Fibroblast of mammary gland (primary cell): ENCODE measurements around the gene GPR65.

Experiments
- DNase-seq: peaks from one replicate; pipeline ENCODE4 v3.0.0-alpha.2; 2010; ENCODE audit warnings: low read depth
- H3K4me3 ChIP-seq: 2 replicates; pipeline ENCODE4 v1.5.1; 2011; ENCODE audit warnings: low read depth, mild to moderate bottlenecking, low read length, moderate library complexity; ENCODE audit not compliant: control insufficient read depth
- TF ChIP-seq, protein P1 (sequence below): conservative IDR thresholded peaks from 2 replicates; pipeline ENCODE4 v1.5.1; 2011; ENCODE audit warnings: low read depth, low read length, inconsistent platforms; ENCODE audit not compliant: control insufficient read depth, insufficient read depth

Gene GPR65, protein sequence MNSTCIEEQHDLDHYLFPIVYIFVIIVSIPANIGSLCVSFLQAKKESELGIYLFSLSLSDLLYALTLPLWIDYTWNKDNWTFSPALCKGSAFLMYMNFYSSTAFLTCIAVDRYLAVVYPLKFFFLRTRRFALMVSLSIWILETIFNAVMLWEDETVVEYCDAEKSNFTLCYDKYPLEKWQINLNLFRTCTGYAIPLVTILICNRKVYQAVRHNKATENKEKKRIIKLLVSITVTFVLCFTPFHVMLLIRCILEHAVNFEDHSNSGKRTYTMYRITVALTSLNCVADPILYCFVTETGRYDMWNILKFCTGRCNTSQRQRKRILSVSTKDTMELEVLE

DNA sequence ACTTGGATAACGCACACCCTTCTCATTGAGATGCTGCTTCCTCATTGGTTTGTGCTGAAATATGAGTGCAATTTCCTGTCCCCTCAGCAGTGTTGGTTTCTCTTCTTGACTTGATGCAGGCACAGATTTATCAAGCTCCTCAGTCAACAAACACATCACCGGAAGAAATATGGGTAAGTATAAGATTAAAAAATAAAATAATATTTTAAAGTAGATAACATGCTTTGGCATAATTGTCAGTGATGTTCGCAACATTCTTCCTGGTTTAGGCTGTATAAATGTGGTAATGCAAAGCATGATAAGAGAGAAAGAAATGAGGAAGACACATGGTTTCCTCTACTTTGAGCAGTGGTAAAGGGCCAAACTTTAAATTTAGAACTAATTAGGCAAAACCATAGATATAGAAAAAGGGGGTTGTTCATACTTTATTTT lies at the start of gene GPR65:
Gene GPR65, plus strand, starts transcription at position 86 of the 432 bp plus-strand sequence. CDS start 5,713 bp downstream, outside the sequence.
- DNase-seq: peak; percentile 2
- TF ChIP-seq, protein P1, sequence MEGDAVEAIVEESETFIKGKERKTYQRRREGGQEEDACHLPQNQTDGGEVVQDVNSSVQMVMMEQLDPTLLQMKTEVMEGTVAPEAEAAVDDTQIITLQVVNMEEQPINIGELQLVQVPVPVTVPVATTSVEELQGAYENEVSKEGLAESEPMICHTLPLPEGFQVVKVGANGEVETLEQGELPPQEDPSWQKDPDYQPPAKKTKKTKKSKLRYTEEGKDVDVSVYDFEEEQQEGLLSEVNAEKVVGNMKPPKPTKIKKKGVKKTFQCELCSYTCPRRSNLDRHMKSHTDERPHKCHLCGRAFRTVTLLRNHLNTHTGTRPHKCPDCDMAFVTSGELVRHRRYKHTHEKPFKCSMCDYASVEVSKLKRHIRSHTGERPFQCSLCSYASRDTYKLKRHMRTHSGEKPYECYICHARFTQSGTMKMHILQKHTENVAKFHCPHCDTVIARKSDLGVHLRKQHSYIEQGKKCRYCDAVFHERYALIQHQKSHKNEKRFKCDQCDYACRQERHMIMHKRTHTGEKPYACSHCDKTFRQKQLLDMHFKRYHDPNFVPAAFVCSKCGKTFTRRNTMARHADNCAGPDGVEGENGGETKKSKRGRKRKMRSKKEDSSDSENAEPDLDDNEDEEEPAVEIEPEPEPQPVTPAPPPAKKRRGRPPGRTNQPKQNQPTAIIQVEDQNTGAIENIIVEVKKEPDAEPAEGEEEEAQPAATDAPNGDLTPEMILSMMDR: no peak
- no peak within 1 kb of the TSS for H3K4me3 ChIP-seq

DNA sequence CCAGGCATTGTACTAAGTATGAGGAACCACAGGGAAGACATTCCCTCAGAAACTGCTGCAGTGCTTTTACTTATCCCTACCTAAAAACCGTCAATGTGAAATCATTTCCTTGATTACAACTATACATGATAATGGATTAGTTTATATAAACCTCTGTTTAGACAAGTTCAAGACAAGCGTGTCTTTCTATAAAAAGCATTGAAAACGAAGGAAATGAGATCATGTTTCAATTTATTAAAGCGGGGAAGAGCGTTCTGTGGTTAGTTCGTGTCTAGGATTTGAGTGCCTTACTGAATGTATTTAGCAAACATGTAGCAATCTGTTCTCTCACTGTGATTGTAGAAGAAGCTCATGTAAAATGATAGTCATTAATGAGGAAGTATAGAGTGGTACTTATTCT lies 49.4 kb upstream of the GPR65 start:
- TF ChIP-seq, protein P1: no peak
- H3K4me3 ChIP-seq: no peak overlapping the region
- DNase-seq: no peak

DNA sequence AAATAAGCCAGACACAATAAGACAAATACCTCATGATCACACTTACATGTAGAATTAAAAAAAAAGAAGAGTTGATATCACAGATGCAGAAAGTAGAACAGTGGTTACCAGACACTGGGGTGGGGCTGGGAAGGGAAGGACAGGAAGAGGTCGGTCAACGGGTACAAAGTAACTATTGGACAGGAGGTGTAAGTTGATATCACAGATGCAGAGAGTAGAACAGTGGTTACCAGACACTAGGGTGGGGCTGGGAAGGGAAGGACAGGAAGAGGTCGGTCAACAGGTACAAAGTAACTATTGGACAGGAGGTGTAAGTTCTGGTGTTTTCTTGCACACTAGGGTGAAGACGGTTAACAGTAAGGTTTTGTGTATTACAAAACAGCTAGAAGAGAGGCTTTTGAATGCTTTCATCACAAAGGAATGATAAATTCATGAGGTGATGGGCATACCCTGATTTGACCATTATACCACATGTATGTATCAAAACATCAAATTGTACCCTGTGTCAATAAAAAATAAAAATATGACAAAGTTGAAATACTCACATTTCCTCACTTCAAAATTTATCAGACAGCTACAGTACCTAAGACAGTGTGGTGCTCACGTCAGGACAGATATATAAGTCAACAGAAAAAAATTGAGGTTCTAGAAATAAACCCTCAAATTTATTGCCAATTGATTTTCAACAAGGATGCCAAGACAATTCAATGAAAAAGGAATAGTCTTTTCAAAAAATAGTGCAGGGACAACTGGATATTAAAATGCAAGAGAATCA lies 44.7 kb upstream of the GPR65 start:
- no peak overlapping the region for H3K4me3 ChIP-seq
- TF ChIP-seq, protein P1: no peak
- DNase-seq: no peak

DNA sequence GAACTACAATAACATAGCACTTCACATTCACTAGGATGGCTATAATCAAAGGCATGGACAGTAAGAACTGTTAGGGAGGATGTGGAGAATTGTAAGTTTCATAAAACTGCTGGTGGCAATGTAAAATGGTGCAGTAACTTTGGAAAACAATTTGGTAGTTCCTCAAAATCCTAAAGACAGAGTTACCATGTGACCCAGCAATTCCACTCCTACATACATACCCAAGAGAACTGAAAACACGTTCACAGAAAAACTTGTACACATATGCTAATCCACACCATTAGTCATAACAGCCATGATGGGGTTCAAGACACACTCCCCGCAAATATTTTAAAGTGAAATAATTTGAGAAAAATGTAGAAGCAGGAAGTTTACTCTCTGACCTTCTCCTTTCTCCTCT lies 43.7 kb upstream of the GPR65 start:
- no peak for DNase-seq
- TF ChIP-seq, protein P1: no peak
- no peak overlapping the region for H3K4me3 ChIP-seq

DNA sequence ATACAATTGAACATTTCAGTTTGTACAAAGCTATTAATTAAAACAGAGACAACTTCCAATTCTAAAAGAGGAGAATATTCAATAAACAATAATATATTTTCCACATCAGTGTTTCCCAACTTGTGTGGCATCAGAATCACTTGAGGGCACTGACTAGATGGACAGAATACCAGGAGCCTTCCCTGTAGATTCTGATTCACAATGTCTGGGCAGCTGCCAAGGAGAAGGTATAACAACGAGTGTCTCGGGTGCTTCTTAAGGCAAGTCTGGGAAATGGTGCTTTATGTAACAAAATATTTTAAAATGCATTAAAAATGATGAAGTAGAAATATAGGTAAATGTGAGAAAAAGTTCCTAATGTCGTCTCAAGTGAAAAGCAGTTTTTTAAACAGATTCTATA lies 38.1 kb upstream of the GPR65 start:
- DNase-seq: peak; percentile 31
- TF ChIP-seq, protein P1: no peak
- H3K4me3 ChIP-seq: no peak overlapping the region

DNA sequence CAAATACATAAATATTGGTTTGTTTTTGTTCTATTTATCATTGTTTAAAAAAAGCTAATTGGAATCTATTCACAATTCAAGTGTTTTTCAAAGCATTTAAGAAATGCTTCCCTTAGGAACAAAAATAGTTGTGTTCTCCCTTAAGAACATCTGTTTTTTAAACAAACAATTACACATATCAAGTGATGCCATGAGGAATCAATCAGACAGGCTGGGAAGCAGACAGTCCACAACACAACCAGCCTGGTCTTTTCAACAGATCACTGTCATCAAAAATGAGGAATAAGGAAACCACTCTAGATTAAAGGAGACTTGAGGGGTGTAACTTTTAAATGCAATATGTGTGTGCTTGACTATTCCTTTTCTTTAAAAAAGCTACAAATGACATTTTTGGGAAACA lies 37.4 kb upstream of the GPR65 start:
- DNase-seq: peak; percentile 18
- TF ChIP-seq, protein P1: no peak
- H3K4me3 ChIP-seq: no peak overlapping the region
